ENCODE results near the gene MRPL33.
A peak's percentile ranks its signal among the peaks of the same experiment; 100 is the strongest.

Gene MRPL33

GRCh38 chr2:27771548-27772335 is at the start of gene MRPL33:
TSS of gene MRPL33 (plus strand) at chr2:27771719. CDS start at chr2:27771778, 59 bp downstream.
- DNase-seq = peak; percentile 91

GRCh38 chr2:27721884-27722485 is 49.5 kb upstream of the MRPL33 start:
- no peak for DNase-seq

DNA sequence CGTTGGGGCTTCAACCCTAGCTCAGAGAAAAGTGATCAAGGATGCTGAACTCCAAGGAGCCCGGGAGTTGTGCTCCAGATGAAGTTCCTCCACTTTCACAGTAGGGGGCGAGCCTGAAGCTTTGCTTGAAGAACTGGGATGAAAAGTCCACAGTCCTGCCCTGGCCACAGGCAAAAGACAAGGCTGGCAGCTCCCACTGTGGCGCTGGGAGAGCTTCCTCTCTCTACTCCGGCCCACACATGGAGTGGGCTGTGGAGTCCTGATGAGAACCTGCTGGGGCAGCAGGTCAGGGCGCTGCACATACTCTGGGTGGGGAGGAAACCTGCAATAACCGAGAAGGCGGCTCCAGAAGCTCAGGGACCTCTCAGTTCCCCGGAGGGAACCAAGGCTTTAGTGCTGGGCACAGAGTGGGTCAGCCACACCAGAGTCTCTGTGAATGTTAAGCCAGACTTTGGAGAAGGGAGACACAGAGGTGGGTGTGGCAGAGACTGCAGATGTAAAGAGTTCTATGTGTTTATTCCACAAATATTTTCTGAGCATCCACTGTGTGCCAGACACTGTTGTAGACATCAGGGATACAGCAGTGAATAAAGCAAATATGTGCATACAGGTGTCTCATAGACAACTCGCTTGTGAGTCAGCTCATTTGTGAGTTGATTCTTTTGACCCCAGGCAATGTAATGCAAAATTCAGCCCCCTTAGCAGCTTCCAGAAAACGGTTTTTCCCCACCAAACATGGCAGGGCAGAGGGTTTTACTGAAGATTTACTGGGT is 48.0 kb upstream of the MRPL33 start:
- DNase-seq = peak; percentile 36

GRCh38 chr2:27724191-27724590 is 47.3 kb upstream of the MRPL33 start:
- no peak for DNase-seq

DNA sequence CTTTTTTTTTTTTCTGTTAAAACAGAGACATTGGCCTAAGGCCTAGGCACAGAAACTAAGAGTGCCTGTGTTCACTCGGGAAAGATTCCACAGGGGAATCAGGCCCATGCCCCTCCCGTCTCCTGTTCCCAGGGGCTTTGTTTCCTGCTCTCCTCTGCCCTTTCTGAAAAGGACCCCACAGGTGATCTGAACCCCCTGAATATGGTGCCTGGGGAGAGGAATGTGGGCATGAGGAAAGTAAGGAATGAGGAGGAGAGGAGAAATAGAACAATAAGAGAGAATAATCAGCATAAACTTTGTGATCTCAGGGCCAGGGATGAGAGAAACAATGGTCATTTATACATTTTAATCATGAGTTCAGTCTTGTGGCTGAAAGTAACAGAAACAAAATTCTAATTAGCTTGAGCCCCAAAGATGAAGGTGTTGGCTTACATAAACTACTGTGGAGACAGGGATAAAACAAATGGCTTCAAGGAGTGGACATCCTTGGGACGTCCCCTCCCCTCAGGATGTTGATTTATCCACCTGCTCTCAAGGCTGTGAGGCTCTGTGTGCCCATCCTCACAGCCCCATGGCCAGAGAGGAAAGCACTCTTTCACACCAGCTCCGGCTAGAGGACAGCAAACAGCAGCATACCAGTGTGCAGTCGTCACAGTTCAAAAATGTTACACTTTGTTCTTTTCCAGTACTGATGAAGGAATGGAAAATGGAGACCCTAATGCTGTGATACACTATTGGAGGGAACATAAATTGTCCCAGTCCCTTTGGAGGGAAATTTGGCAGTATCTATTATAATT is 46.4 kb upstream of the MRPL33 start:
- no peak for DNase-seq

DNA sequence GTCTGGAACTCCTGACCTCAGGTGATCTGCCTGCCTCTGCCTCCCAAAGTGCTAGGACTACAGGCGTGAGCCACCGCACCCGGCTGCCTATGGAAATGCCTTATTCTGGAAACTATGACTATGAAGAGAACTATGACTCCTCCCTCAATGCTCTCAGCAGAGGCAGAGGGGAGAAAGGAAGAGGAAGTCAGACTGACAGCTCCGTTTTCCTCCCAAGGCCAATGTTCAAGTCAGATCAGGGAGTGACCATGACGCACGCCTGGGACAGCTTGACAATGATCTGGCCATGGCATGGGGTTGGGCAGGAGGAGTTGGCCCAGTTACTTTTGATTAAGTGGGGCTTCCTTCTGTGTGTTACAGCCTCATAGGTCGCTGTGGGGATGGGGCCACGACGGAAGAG is 44.3 kb upstream of the MRPL33 start:
- no peak for DNase-seq

GRCh38 chr2:27728081-27728858 is 43.2 kb upstream of the MRPL33 start:
- DNase-seq = no peak

DNA sequence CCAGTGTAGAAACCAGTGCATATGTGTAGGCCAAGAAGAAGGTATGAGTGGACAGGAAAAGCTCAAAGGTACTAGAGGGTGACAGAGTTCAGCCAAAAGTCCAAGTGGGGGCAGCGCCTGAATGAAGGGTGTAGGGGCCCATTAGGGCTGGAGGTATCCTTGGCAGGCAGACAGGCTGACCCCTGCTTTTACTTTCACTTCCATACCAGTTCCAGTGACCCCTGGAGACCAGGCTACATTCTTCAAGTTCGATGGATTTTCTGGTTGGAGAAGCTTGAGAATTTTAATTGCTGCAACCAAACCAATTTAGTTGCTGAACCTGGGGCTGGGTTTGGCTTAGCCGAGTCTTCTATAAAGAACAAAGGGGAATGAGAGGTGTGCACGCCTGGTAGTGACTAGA is 42.3 kb upstream of the MRPL33 start:
- DNase-seq = no peak

GRCh38 chr2:27729614-27730013 is 41.9 kb upstream of the MRPL33 start:
- no peak for DNase-seq

GRCh38 chr2:27730261-27730662 is 41.3 kb upstream of the MRPL33 start:
- DNase-seq = no peak

DNA sequence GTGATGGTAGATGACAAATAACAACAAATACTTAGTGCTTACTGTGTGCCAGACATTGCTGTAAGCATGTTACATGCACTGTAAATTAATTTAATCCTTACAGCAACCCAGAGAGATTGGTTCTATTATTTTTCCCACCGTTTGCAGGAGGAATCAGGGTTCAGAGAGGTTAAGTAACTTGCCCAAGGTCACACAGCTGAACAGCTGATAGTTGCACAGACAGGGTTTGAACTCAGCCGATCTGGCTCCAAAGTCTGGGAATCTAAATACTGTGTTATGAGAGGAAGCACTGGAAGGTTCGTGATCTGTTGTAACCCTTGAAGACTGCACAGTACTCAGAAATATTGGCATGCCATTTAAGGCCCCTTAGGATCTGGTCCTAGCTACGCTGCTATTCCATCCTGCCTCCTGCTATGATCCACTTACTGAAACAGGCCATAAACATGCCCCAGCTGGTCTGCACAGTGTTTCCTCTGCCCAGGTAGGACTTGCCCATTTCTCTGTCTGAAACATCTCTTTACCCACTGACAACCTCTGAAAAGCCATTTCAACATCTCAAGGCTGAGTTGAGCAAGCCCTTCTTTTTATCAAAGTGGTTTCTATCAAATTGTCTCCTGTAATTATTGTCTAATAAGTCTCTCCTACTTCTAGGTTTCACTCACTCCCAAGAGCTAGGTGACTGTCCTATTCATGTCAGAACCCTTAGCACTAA is 40.4 kb upstream of the MRPL33 start:
- DNase-seq = no peak

- DNase-seq = no peak
Observed at GRCh38 chr2:27734305-27734704, 37.2 kb upstream of the MRPL33 start.

GRCh38 chr2:27735263-27735904 is 36.1 kb upstream of the MRPL33 start:
- peak; percentile 62 for DNase-seq

- no peak for DNase-seq
Observed at GRCh38 chr2:27736031-27736889, 35.3 kb upstream of the MRPL33 start.

GRCh38 chr2:27736890-27737204 is 34.7 kb upstream of the MRPL33 start:
- no peak for DNase-seq

GRCh38 chr2:27737676-27738348 is 33.7 kb upstream of the MRPL33 start:
- no peak for DNase-seq

- DNase-seq = no peak
Observed at GRCh38 chr2:27738349-27739057, 33.0 kb upstream of the MRPL33 start.

DNA sequence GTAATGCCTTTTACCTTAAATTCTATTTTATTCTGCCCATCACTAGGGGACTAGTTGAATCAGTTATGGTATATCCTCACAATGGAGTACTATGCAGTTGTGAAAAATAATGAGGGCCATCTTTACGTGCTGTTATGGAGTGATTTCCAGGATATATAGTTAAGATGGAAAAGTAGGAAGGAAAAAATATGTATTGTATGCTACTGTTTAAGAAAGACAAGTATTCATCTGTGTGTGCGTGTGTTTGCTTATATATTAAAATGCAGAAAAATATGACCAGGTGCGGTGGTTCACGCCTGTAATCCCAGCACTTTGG is 32.5 kb upstream of the MRPL33 start:
- no peak for DNase-seq

DNA sequence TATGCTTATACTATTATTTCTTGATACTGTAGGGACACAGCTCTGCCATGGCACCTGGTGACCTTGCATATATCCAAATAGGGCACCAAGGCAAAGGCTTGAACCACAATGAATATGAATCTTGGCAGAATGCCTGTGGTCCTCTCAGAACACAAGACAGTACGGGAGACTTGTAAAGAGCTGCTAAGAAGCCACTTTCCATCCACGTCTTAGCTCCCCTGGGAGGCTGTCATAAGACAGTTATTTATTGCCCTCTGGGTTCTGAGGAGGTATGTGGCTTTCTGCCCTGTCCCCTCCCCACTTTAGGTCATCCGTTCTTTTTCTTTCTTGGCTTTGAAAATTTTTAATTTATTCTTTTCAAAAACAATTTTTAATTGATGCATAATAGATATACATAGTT is 29.8 kb upstream of the MRPL33 start:
- DNase-seq = no peak

Measured in activated T-cell treated with anti-CD3 and anti-CD28 coated beads, Interleukin-2, amount 50 U/mL, for 1 hour (primary cell).